HepG2 (cell line): ENCODE measurements around the gene CCDC121. TPM values are rescaled to one million over a fixed set of nuclear protein-coding genes. Genes with fewer than 3 reads are reported as not detected.
A peak's percentile ranks its signal among the peaks of the same experiment; 100 is the strongest.

Source experiments
- ARID5B ChIP-seq: IDR thresholded peaks from 2 replicates; pipeline ENCODE4 v1.4.0; 2020; ENCODE audit warnings: mild to moderate bottlenecking, missing genetic modification reagents
- EZH2 ChIP-seq: conservative IDR thresholded peaks from 2 replicates; pipeline ENCODE4 v1.6.1; 2012; ENCODE audit warnings: mild to moderate bottlenecking, low read depth, low read length, moderate library complexity
- ISX ChIP-seq: sonication (generic); formaldehyde crosslinking; conservative IDR thresholded peaks from 2 replicates; pipeline ENCODE4 v1.5.0; 2020; ENCODE audit warnings: missing genetic modification reagents
- MLLT10 ChIP-seq: sonication (generic); formaldehyde crosslinking; IDR thresholded peaks from 2 replicates; pipeline ENCODE4 v1.4.0; 2020; ENCODE audit warnings: missing genetic modification reagents
- NR2F1 ChIP-seq, 2 experiments: fragments of 450-650 bp in 1 of 2; formaldehyde crosslinking in 1 of 2; IDR thresholded peaks; 2 replicates each; pipeline versions ENCODE4 v1.5.0 to v1.6.1; 2016 to 2020; ENCODE audit warnings: mild to moderate bottlenecking in 1 of 2, missing compliant biosample characterization in 1 of 2, missing genetic modification reagents in 1 of 2, moderate library complexity in 1 of 2
- PHF21A ChIP-seq: sonication (generic); formaldehyde crosslinking; IDR thresholded peaks from 2 replicates; pipeline ENCODE4 v1.5.0; 2020; ENCODE audit warnings: mild to moderate bottlenecking, missing genetic modification reagents
- RFX5 ChIP-seq: IDR thresholded peaks from 2 replicates; pipeline ENCODE4 v1.6.1; 2011; ENCODE audit warnings: low read depth, low read length, improper control_type of control experiment
- RXRB ChIP-seq: IDR thresholded peaks from 2 replicates; pipeline ENCODE4 v1.6.1; 2016; ENCODE audit warnings: borderline replicate concordance, missing genetic modification reagents, missing compliant biosample characterization
- SP140L ChIP-seq: sonication (generic); formaldehyde crosslinking; IDR thresholded peaks from 2 replicates; pipeline ENCODE4 v1.4.0; 2020; ENCODE audit warnings: missing genetic modification reagents, borderline replicate concordance
- SRSF4 ChIP-seq: fragments of 200-400 bp; formaldehyde crosslinking; IDR thresholded peaks from one replicate; pipeline ENCODE4 v1.6.1; 2018; ENCODE audit warnings: mild to moderate bottlenecking, low read depth, low read length, moderate library complexity; ENCODE audit not compliant: poor library complexity, severe bottlenecking
- THRA ChIP-seq: sonication (generic); formaldehyde crosslinking; IDR thresholded peaks from 2 replicates; pipeline ENCODE4 v1.4.0; 2020; ENCODE audit warnings: missing genetic modification reagents, borderline replicate concordance
- ZHX1 ChIP-seq: sonication (generic); formaldehyde crosslinking; IDR thresholded peaks from 2 replicates; pipeline ENCODE4 v1.8.1; 2022; ENCODE audit warnings: low read depth, mild to moderate bottlenecking, missing genetic modification reagents
- ZNF121 ChIP-seq: sonication (generic); formaldehyde crosslinking; IDR thresholded peaks from 2 replicates; pipeline ENCODE4 v1.5.0; 2020; ENCODE audit warnings: mild to moderate bottlenecking, missing genetic modification reagents
- ZNF225 ChIP-seq: sonication (generic); formaldehyde crosslinking; IDR thresholded peaks from 2 replicates; pipeline ENCODE4 v1.4.0; 2020; ENCODE audit warnings: mild to moderate bottlenecking, missing genetic modification reagents
- ZNF256 ChIP-seq: sonication (generic); formaldehyde crosslinking; conservative IDR thresholded peaks from 2 replicates; pipeline ENCODE4 v1.4.0; 2020; ENCODE audit warnings: missing genetic modification reagents
- ZNF263 ChIP-seq: sonication (generic); formaldehyde crosslinking; IDR thresholded peaks from 2 replicates; pipeline ENCODE4 v1.4.0; 2020; ENCODE audit warnings: missing genetic modification reagents
- ZNF383 ChIP-seq: sonication (generic); formaldehyde crosslinking; IDR thresholded peaks from 2 replicates; pipeline ENCODE4 v1.4.0; 2020; ENCODE audit warnings: missing genetic modification reagents, mild to moderate bottlenecking, borderline replicate concordance
- ZNF501 ChIP-seq: sonication (generic); formaldehyde crosslinking; IDR thresholded peaks from 2 replicates; pipeline ENCODE4 v1.5.1; 2020; ENCODE audit warnings: mild to moderate bottlenecking, moderate library complexity, missing genetic modification reagents
- ZNF598 ChIP-seq: sonication (generic); formaldehyde crosslinking; IDR thresholded peaks from 2 replicates; pipeline ENCODE4 v1.5.1; 2020; ENCODE audit warnings: mild to moderate bottlenecking, missing genetic modification reagents, borderline replicate concordance
- ZNF709 ChIP-seq: sonication (generic); formaldehyde crosslinking; IDR thresholded peaks from 2 replicates; pipeline ENCODE4 v1.5.0; 2020; ENCODE audit warnings: mild to moderate bottlenecking, missing genetic modification reagents
- ZNF724P ChIP-seq: sonication (generic); formaldehyde crosslinking; IDR thresholded peaks from 2 replicates; pipeline ENCODE4 v1.8.0; 2022; ENCODE audit warnings: missing genetic modification reagents, borderline replicate concordance
- polyA plus RNA-seq, 8 experiments: library from polyadenylated mRNA; depleted of rRNA in 3 of 8; stranded (reverse) in 7 of 8; unstranded in 1 of 8; fragments of >200 nt; fragmentation: Illumina TruSeq in 4 of 8; extraction: Trizol in 4 of 8; gene quantifications; 2 replicates each; pipeline versions ENCODE4 v1.2.1 to v1.2.3, GENCODE V29; 2011 to 2016; ENCODE audit warnings: low read depth in 4 of 8, missing spikeins in 1 of 8, mixed read lengths in 1 of 8; ENCODE audit not compliant: insufficient read depth in 1 of 8
- total RNA-seq, 5 experiments: library from RNA; depleted of rRNA; stranded (reverse); fragments of >200 nt; fragmentation: Illumina TruSeq; extraction: Trizol; gene quantifications; 2 replicates each; pipeline ENCODE4 v1.2.3, GENCODE V29; 2016; ENCODE audit warnings: low read depth in 1 of 5
- TF ChIP-seq, protein P1 (sequence below): sonication (generic); formaldehyde crosslinking; IDR thresholded peaks from 2 replicates; pipeline ENCODE4 v1.4.0; 2020; ENCODE audit warnings: missing genetic modification reagents

CCDC121 gene
- total and polyA plus RNA-seq, 2 of the 13 experiments (the other 11 are each of a cell fraction or from before 2014, with no cell fraction given): 1.9 to 3.0 TPM

DNA sequence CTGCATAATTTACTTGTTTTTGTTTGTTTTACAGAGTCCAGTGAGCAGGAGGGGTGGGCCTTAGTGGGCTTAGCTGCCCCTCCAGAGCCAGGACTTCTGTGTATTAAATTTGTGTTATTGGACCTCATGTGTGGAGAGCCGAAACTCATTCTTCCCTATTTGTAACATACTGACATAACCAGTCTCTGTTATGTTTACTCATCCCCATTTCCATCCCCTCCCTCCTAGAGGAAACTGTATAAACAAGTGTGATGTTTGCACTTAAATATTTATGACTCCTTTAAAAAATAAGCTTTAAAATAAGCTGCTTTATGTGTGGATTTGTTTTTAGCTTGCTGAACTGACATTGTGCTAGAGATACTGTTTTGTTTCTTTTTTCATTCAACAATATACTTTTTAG lies 32.2 kb downstream of the CCDC121 start (continued):
- TF ChIP-seq RXRB: no peak
- no peak for TF ChIP-seq RFX5
- no peak for TF ChIP-seq ZNF121 (CRISPR knock-in tag)
- no peak for TF ChIP-seq ZNF263 (CRISPR knock-in tag)
- TF ChIP-seq ZNF724P: no peak
- no peak for TF ChIP-seq MLLT10 (CRISPR knock-in tag)
- no peak for TF ChIP-seq ISX
- TF ChIP-seq NR2F1 (CRISPR knock-in tag; IDR thresholded peaks at IDR 0.05): no peak
- TF ChIP-seq PHF21A (CRISPR knock-in tag): no peak
- TF ChIP-seq EZH2: no peak
- TF ChIP-seq, protein P1, sequence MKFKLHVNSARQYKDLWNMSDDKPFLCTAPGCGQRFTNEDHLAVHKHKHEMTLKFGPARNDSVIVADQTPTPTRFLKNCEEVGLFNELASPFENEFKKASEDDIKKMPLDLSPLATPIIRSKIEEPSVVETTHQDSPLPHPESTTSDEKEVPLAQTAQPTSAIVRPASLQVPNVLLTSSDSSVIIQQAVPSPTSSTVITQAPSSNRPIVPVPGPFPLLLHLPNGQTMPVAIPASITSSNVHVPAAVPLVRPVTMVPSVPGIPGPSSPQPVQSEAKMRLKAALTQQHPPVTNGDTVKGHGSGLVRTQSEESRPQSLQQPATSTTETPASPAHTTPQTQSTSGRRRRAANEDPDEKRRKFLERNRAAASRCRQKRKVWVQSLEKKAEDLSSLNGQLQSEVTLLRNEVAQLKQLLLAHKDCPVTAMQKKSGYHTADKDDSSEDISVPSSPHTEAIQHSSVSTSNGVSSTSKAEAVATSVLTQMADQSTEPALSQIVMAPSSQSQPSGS (CRISPR knock-in tag): 0 out of 2 replicates have a peak, but pooled peaks have one; percentile 20
- TF ChIP-seq ZNF383 (CRISPR knock-in tag): no peak
- no peak for TF ChIP-seq SP140L (CRISPR knock-in tag)
- no peak for TF ChIP-seq ZNF709 (CRISPR knock-in tag)
- no peak for TF ChIP-seq ZNF256 (CRISPR knock-in tag)
- TF ChIP-seq ZNF225 (CRISPR knock-in tag): no peak
- no peak for TF ChIP-seq ZHX1 (CRISPR knock-in tag)
- no peak for TF ChIP-seq SRSF4
- no peak for TF ChIP-seq ZNF598 (CRISPR knock-in tag)
- peak; percentile 19; the same call in 1 of the 2 replicates for TF ChIP-seq ARID5B (CRISPR knock-in tag)
- no peak for TF ChIP-seq ZNF501 (CRISPR knock-in tag)
- no peak for TF ChIP-seq THRA (CRISPR knock-in tag)
